ENCODE results near the gene TMC1.
A peak's percentile ranks its signal among the peaks of the same experiment; 100 is the strongest.

TMC1 gene

DNA sequence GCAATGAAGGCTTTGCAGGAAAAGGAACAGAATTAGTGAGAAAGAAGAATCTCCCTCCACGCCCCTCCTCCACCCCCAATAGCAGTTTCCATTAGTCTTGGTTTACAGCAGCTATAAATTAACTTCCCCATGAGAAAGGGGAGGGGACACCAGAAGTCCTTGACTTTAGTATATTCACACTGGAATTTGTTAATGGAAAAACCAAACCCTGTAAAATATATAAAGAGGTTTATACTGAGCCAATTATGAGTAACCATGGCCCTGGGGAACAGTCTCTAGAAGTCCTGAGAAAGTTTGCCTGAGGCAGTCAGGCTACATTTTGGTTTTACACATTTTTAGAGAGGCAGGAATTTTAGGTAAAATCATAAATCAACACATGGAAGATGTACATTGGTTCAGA lies 342.9 kb downstream of the TMC1 start:
- no peak for DNase-seq (ENCODE audit: extremely low read depth, low read depth)
- TF ChIP-seq, protein P1, sequence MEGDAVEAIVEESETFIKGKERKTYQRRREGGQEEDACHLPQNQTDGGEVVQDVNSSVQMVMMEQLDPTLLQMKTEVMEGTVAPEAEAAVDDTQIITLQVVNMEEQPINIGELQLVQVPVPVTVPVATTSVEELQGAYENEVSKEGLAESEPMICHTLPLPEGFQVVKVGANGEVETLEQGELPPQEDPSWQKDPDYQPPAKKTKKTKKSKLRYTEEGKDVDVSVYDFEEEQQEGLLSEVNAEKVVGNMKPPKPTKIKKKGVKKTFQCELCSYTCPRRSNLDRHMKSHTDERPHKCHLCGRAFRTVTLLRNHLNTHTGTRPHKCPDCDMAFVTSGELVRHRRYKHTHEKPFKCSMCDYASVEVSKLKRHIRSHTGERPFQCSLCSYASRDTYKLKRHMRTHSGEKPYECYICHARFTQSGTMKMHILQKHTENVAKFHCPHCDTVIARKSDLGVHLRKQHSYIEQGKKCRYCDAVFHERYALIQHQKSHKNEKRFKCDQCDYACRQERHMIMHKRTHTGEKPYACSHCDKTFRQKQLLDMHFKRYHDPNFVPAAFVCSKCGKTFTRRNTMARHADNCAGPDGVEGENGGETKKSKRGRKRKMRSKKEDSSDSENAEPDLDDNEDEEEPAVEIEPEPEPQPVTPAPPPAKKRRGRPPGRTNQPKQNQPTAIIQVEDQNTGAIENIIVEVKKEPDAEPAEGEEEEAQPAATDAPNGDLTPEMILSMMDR (IDR thresholded peaks at IDR 0.05; ENCODE audit: low read depth, low read length) = no peak

DNA sequence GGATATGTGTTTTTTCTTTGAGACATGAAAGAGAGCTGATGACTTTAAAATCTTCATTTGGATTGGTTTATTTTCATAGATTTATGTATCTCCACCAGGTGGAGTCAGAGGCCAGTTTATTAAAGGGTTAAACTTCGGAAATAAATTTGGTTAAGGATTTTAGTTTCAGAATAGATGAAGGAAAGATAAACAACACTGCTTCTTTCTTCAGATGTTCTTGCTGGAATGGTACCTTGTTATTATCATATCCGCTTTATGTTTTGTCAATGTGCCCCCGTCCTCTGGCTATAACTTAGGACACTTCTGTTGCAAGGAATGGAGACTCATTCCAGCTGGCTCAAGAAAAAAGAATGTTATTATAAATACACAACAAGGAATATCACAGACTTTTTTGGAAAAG lies 350.3 kb downstream of the TMC1 start:
- TF ChIP-seq, protein P1 (IDR thresholded peaks at IDR 0.05; ENCODE audit: low read depth, low read length) = peak; percentile 36
- DNase-seq (ENCODE audit: extremely low read depth, low read depth) = no peak

DNA sequence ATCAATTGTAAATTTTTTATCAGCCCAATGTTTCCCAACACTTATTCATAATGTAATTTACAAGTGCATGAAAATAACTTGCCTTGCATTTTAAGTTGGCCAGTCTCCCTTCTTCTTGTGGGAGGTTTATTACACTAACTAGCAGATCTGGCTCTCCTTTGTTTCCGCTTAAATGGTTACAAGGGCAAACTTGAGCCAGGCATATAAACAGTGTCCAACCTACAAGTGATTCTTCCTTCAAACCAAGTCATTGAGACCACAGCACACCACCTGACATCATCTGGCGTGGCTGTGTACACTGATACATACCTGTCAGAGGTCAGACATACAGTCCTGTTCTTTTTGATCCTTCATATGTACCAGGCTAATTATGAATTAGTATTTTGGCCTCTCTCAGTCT lies 351.3 kb downstream of the TMC1 start:
- no peak for DNase-seq (ENCODE audit: extremely low read depth, low read depth)
- TF ChIP-seq, protein P1 (IDR thresholded peaks at IDR 0.05; ENCODE audit: low read depth, low read length) = no peak

DNA sequence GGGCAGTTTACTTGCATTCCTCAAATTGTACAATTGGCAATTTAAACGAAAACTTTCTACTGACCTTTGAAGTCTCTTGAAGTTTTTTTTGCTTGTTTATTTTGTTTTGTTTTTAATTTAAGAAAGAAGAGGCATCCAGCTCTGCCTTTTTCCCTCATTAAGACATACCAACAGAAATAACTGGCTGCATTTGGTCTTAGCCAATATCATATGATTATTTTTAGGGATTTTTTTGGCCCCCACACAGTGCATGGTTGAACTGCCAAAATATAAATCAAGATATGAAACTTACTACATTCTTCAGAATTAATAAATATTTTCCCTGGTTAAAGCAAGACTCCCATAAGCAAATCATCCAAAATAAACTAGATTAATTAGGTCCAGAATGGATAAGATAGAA lies 352.0 kb downstream of the TMC1 start:
- TF ChIP-seq, protein P1 (IDR thresholded peaks at IDR 0.05; ENCODE audit: low read depth, low read length) = no peak
- no peak for DNase-seq (ENCODE audit: extremely low read depth, low read depth)

DNA sequence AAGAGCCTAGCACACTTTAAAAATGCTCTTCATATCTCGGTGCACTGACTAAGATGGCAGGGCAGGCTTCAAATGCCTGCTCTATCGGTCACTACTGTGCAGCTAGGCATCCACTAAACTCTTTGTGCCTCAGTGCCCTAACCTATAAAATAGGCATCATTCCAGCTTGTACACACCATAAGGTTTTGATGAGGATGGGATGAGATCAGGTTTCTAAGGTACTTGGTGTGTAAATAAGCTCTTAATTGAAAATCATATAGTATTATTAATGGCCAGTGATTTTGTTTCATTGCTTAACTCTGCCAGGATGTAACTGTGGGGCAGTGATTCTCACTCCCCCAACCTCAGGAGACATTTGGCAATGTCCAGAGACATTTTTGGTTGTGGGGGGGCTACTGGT lies 352.9 kb downstream of the TMC1 start:
- TF ChIP-seq, protein P1 (IDR thresholded peaks at IDR 0.05; ENCODE audit: low read depth, low read length) = no peak
- DNase-seq (ENCODE audit: extremely low read depth, low read depth) = no peak

DNA sequence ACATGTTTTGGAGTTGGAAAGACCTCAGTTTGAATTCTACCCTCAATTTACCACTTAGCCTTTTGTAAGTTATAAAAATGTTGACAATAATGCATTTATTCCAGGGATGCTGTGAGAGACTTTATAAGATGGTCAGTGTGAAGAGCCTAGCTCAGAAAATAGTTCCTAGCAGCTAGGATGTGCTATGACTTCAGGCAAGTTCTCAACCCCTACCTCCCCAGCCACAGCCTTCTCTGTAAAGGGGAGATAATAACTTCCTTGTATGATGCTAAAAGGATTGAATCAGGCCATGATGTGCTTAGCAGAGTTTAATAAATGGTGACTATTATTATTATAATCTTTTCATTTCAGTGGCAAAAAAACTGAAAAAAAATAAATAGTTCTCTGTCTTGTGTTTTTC lies 353.8 kb downstream of the TMC1 start:
- TF ChIP-seq, protein P1 (IDR thresholded peaks at IDR 0.05; ENCODE audit: low read depth, low read length) = no peak
- no peak for DNase-seq (ENCODE audit: extremely low read depth, low read depth)

DNA sequence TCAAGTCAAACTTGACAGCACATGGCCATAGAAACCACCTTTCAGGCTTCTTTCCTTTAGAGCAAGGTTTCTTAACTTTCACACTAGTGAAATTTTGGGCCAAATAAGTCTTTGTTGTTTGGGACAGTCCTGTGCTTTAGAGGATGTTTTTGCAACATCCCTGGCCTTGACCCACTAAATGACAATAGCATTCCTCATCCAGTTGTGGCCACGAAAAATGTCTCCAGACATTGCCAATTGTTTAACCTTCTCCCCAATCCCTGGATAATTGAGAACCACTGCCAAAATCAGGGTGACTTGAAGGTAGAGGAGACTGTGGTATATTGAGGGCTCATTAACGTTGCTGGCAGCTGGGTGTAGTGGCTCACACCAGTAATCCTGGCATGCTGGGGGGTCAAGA lies 359.4 kb downstream of the TMC1 start:
- TF ChIP-seq, protein P1 (IDR thresholded peaks at IDR 0.05; ENCODE audit: low read depth, low read length) = no peak

More for the DNA sequence above, 359.4 kb downstream of the TMC1 start:
- no peak for DNase-seq (ENCODE audit: extremely low read depth, low read depth)

Measured in AG09319 (cell line).